Renal cortex interstitium (tissue), 11 donors: Measurements from ENCODE around the gene FAM219B. TPM values are rescaled to one million over a fixed set of nuclear protein-coding genes. Genes with fewer than 3 reads are reported as not detected.
"Not testable (repeated sequence)": the region's sequence is repeated elsewhere in the genome, so short reads cannot be mapped to it uniquely, and the experiment has no call there.

Source experiments
- DNase-seq, 11 donors: peaks; one replicate each; pipeline ENCODE4 v3.0.0-alpha.2; 2013; ENCODE audit warnings: low read depth in 9 of 11, low spot score in 4 of 11; ENCODE audit errors: extremely low read depth in 1 of 11
- polyA plus RNA-seq, 3 donors: library from polyadenylated mRNA; unstranded; fragments of 120-200 nt; gene quantifications; one replicate each; pipeline ENCODE4 v1.2.1, GENCODE V29; 2013; ENCODE audit not compliant: insufficient read length in 3 of 3

Gene FAM219B
- polyA plus RNA-seq, 3 donors: 51.7 to 59.3 (median 57.2) TPM

DNA sequence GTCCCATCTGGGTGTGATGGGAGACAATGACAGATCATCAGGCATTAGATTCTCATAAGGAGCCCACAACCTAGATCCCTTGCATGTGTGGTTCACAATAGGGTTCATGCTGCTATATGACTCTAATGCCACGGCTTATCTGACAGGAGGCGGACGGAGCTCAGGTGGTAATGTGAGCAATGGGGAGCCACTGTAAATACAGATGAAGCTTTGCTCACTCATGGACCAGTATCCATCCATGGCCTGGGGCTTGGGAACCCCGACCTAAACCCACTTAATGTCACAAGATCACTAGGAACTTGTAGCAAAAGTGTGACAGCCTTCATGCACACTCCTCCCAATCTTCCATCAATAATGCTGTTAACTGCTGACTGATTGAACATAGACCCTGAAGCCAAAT, 2.0 kb upstream of the FAM219B start:
- DNase-seq: no peak

DNA sequence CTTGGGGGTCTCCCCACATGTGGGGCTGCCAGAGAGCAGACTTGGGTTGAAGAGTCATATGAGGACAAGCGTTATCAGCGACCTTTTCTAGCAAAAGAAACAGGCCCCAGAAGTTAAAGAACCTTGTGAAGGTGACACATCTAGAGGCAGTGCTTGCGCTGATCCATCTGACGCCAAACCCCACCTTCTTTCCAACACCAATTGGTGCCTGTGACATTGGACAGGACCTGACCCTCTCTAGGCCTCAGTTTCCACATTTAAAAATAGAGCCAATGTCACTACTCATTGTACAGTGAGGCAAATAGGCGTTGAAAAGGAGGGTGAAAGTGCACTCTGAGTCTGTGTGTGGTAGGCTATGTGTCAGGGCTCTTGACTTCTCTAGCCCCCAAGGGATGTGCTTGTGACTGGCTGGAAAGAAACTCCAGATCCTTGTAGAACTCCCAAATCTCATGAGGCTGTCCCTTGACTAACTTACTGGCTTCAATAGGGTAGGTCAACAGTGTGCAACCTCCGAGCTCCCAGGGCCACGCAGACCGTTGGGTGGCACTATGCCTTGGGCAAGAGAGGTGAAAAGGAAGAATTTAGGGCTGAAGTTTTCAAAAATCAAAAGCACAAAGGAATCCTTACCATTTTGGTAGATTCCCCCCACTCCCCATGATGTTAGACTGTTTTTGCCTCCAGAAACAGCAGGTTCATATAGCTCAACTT, 666 bp upstream of the FAM219B start:
- peak in 1 of 11 donors; percentile 7 for DNase-seq

DNA sequence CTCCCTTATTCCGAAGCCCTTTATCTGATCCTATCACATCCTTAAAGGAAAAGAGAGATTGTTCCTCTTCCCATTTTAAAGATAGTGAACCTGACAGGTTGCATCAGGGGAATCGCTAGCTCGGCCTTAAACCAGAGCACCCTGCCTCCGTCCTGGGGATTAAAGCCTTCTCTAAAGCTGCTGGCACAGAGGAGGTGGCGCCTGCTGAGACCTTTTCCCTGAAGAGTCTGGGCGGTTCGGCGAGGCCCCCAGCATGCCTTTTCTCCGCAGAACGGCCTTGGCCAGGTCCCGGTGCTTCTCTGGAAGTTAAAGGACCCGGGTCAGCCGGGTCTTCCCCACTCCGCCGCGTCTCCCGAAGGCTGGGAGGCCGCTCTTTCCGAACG, 593 bp downstream of the FAM219B start:
- DNase-seq: peak in 3 of 11 donors; percentile 8 to 27 (median 10)

DNA sequence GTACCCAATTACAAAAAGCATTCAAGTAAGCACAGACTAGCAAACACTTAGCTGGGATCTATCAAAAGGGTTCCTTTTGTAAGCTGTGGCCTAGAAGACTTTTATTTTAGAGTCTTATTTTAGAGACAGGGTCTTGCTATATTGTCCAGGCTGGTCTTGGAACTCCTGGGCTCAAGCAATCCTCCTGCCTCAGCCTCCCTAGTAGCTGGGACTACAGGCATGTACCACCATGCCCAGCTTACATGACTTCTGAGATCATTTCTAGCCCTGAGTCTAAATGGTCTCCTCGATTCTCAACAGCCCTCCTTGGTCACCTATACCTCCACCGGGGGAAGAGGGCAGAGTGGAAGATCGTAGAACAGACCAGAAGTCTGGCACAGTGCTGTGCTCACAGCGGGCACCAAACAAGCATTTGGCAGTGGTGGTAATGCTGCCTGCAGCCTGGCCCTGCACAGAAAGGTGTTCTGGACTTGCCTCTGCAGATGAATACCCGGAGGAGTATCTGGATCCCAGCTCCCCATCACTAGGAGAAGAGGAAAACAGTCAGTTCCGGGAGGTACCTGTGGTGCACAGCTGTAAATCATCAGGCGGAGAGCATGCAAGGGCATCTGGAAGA, 2.4 kb downstream of the FAM219B start:
- DNase-seq: no peak

DNA sequence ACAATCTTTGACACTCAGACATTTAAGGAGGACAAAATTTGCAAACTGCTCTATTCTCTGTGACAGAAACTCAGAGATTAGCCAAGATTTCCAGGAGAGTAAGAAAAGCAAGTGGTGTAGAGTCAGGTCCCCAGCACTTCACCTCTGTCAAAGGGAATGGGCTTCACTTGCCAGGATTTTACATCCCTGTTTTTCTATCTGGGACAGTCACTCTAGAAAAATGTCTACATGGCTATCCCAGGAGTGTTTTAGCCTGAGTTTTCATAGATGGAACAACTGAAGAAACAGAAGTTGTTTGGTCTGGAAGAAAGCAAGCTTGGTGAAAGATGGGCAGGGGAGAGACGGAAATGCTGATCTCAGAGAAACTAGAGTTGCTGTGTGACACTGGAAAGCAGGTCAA, 3.0 kb downstream of the FAM219B start:
- no peak for DNase-seq

DNA sequence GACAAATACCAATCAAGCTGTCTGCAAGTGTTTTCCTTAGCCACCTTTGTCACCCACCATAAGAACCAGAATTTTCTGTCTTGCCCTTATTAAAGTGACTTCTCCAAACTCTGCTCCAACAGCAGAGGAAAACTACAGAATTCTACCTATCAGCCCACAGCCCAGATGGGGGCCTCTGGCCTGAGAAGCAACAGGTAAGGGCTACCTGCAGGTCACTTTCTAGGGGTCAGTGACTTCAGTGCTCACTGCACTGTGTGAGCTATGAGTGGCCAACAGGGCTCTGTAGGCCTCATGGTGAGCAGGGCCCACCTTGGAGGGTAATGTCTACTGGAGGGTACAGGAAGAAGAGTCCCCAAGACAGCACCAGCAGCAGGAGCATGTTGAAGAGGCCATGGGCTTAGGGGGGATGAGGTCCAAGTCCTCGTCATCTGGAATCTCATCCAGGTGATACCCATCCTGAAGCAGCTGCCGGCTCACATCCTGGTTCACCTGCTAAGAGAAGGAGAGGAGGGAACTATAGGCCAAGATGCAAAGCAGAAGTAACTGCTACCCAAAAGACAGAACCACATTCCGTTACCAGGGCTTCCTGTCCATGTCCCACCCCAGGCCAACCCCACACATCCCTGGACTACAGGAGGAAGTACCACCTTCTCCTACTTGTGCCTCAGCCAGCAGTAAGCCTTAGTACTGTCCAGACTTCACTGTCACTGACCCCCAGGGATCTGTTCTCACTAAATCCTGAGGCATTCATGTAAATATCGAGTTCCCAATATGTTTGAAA, 4.2 kb downstream of the FAM219B start:
- DNase-seq: no peak

DNA sequence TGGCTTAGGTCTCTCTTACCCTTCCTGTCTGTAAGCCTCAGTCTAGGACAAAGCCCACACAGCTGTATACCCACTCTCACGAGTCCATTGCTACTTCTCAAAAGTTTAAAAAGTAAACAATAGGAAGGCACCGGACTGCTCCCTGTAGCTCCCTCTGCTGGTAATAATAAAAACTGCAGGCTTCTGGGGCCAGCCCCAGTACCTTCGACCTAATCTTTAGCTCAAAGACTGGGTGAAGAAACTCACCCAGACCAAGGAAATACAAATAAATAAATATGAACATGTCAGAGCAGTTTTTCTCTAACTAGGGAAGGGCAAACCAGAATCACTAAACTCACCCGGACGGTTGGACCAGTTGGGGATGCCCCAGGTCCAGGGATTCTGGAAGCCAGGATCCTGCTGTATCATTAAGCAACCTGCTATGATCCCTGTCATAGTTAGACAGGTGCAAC, 5.0 kb downstream of the FAM219B start:
- DNase-seq: peak in 3 of 11 donors; percentile 29 to 51 (median 39)

DNA sequence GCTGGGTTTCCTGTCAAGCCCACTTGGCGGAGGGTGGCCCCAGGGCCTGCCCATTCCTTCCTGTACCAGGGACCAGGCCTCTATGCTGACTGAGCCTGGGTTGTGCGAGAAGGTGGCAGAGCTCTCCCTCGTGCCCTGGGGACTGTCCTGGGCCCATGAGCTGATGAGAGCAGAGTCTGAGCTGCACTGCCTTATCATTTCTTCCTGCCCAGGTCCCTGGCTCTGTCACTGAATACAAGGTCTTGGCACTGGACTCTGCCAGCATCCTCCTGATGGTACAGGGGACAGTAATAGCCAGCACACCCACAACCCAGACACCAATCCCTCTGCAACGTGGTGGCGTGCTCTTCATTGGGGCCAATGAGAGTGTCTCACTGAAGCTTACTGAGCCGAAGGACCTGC, 9.3 kb downstream of the FAM219B start:
- no peak for DNase-seq

DNA sequence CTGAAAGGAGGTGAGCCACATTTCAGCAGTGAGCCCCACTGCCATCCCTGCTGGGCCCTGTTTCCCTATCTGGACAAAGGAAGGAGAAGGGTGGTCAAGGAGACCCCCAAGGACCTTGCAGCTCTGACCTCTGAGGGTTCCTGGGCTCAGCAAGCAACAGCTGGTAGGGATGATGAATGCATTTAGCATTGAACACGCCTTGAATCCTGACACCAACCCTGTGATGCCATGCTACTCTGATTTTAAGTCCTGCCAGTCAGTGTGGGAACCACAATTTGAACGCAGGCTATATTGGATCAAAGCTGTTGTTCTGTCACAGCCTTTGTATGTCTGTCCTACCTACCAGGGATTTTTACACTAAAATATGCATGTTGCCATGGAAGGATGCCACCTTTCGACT, 10.3 kb downstream of the FAM219B start:
- no peak for DNase-seq

DNA sequence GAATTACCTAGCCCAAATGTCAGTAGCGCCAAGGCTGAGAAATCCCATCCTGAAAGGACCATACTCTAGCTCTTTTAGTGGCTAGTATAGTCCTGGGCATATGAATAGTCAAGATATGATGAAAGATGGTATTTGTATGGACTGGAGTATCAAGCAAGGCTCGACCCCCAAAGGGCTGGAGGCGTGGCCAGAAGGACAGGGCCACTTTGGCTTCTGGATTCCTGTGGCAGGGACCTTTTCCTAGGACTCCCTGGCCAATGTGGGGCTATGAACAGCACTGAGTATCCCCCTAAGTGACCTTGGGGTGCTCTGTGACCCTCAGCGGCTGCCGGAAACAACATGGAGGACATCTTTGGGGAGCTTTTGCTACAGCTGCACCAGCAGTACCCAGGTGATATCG, 10.8 kb downstream of the FAM219B start:
- no peak for DNase-seq

DNA sequence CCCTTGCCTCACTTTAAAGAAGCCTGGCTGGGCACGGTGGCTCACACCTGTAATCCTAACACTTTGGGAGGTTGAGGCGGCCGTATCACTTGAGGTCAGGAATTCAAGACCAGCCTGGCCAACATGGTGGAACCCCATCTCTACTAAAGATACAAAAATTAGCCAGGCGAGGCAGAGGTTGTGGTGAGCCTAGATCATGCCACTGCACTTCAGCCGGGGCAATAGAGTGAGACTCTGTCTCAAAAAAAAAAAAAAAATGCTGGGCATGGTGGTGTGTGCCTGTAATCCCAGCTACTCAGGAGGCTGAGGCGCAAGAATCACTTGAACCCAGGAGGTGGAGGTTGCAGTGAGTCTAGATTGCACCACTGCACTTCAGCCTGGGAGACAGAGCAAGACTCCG, 12.3 kb downstream of the FAM219B start:
- DNase-seq: not testable (repeated sequence)

DNA sequence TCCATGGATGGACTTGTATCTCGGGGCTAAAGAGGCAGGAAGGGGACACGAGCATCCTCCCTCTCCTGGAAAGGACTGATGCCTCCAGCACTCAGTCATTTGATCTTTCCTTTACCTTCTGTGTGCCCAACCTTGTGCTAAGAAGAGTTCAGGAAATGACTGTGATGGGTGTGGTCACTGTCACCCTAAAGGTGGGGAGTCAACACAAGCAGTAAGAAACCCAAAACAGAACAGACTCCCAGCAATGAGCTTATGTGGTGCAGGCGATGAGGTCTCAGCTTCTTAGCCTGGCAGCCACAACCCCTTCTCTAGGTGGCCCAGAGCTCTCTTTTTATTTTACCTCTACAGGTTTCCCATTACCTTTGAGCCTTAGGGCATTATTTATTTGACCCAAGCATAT, 13.0 kb downstream of the FAM219B start:
- DNase-seq: no peak

DNA sequence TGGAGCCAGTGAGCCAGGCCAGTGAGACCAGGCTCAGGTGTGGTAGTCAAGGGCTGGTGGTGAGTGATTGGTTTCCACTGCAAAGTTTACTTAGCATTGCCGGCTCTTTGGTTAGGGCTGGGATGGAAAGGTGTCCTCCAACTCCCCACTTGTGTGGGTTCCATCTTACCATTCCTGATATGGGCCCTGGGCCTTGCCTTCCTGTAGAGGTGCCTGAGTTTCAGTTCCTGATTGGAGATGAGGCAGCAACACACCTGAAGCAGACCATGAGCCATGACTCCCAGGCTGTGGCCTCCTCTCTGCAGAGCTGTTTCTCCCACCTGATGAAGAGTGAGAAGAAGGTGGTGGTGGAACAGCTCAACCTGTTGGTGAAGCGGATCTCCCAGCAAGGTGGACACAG, 13.7 kb downstream of the FAM219B start:
- no peak for DNase-seq

DNA sequence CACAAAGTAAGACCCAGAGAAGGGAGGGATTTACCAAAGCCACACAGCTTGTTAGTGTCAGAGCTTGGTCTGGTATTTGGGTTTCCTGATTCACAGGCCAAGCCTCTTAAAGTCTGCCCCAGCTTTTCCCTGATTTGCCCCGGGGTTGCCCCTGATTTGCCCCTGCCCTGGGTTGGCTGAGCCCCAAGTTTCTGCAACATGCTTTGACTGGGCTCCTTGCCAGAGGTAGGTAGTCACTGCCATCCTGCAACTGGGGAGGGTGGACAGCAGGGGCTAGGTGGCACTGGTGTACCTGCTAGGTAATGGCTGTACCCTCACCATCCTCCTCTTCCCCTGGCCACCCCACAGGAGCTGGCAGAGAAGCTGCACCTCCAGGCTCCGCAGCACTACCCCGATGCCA, 14.3 kb downstream of the FAM219B start:
- DNase-seq: no peak

DNA sequence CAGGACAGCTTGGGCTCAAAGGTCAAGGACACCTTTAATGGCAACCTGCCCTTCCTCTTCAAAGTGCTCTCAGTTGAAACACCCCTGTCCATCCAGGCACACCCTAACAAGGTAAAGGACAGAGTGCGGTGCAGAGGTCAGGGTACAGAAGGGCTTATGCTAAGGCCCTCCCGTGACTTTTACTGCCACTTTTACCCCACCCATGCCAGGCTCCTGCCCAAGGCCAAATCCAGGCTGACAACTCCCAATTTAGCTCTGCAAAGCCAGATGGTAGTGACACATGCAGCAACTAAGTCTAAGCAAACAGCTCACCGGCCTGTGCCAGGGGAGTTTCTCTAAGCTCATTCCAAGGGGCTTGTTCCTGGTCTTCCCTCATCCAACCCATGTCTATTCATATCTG, 15.2 kb downstream of the FAM219B start:
- DNase-seq: no peak

DNA sequence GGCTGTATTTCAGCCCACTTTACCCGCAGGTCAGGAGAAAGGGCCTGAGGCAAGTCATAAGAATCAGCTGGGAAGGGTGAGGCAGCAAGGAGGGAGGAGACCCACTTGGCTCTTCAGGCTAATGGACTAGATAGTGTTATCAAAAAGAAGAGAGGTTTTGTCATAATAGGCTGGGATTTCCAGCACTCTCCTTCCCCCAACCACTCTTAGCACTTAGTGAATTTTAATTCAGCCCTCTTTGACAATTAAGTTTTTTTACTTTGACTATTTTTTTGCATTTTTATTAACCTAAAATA, 16.0 kb downstream of the FAM219B start:
- no peak for DNase-seq

DNA sequence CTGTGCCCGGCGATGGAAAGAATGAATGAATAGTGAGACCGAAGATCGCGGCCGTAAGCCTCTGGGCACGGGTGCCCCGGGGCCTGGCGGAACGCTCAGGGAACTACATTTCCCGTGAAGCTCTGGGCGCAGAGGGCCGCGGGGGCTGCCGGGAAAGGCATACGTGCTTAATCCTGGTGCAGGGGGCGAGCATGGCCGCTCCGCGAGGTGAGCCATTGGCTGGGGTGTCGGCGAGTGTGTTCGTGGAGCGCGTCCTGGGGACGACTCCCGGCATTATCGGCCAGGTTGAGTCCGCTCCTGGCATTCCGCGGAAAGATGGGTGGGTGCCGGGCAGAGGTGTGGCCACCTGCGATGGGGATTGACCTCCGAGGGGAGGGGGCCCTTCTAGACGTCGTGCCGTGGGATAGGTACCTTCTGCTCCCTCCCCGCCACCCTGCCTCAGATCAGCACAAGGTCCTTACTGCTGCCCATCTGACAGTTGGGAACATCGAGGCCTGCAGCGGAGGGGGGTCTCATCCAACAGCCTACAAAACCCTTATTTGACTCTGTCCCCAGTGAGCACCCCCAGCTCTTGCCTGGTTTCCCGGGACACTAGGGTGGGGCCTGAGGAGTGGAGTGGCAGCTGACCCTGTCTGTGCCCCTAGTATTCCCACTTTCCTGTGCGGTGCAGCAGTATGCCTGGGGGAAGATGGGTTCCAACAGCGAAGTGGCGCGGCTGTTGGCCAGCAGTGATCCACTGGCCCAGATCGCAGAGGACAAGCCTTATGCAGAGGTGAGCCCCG, 16.6 kb downstream of the FAM219B start, which contains the start of gene MPI:
TSS of gene MPI (plus strand) at position 160 of the 782 bp plus-strand sequence. CDS start at position 192, 32 bp downstream.
- peak in 9 of 11 donors; percentile 67 to 81 (median 78) for DNase-seq

DNA sequence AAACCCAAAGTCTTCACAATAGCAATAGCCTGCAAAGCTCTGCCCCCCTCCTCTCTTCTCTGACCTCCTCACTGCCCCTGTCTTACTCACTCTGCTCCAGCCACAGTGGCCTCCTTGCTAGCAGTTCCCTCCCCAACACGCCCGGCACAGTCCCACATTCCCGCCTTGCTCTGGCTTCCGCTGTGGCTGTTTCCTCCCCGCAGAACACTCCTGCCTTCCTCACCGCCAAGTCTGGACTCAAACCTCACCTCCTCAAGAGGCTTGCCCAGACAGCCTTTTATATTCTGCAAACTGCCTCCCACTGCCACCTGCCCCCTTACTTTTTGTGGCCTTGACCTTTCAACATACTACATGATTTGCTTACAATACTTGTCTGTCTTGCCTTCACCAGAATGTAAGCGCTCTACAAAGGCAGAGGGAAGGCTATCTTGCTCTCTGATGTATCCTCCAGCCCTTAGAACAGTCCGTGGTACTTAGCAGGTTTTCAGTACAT, 17.2 kb downstream of the FAM219B start:
- DNase-seq: peak in 3 of 11 donors; percentile 13 to 60 (median 59)

DNA sequence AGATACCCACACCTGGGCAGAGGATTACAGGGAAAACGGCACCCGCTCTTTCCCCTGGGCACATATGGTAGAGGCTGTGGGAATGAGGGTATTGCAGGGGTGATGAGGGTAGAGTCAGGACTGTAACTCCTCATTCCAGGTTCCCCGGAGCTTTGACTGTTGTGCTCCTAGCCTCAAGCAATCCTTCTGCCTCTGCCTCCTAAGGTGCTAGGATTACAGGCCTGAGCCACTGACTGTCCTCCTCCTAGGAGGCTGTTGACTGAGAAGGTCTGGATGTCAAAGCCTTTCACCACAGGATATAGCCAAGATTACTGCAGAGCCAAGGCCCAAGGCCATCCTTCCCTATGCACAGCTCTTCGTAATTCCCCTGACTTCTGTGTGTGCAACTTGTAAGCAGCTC, 17.9 kb downstream of the FAM219B start:
- no peak for DNase-seq
